HepG2 (cell line): Measurements from ENCODE around the gene C1R. TPM values are rescaled to one million over a fixed set of nuclear protein-coding genes. Genes with fewer than 3 reads are reported as not detected.

ENCODE experiments used
- ATM ChIP-seq: fragments of 450-650 bp; IDR thresholded peaks from 2 replicates; pipeline ENCODE4 v1.7.1; 2017; ENCODE audit warnings: mild to moderate bottlenecking, borderline replicate concordance
- CHCHD3 ChIP-seq: sonication (generic); formaldehyde crosslinking; IDR thresholded peaks from 2 replicates; pipeline ENCODE4 v1.8.0; 2022; ENCODE audit warnings: mild to moderate bottlenecking, missing genetic modification reagents, moderate library complexity
- DBP ChIP-seq: sonication (generic); formaldehyde crosslinking; IDR thresholded peaks from 2 replicates; pipeline ENCODE4 v1.4.0; 2020; ENCODE audit warnings: missing genetic modification reagents; ENCODE audit errors: not compliant biosample characterization
- GRHL1 ChIP-seq: sonication (generic); formaldehyde crosslinking; conservative IDR thresholded peaks from 2 replicates; pipeline ENCODE4 v1.8.0; 2022; ENCODE audit warnings: missing genetic modification reagents
- GZF1 ChIP-seq: sonication (generic); formaldehyde crosslinking; IDR thresholded peaks from 2 replicates; pipeline ENCODE4 v1.5.1; 2020; ENCODE audit warnings: mild to moderate bottlenecking, missing genetic modification reagents
- HNF1B ChIP-seq: sonication (generic); formaldehyde crosslinking; IDR thresholded peaks from 2 replicates; pipeline ENCODE4 v1.5.1; 2020; ENCODE audit warnings: mild to moderate bottlenecking, moderate library complexity, missing genetic modification reagents
- KAT2B ChIP-seq: fragments of 150-350 bp; IDR thresholded peaks from 2 replicates; pipeline ENCODE4 v1.6.1; 2014; ENCODE audit warnings: low read depth, low read length, borderline replicate concordance
- NFRKB ChIP-seq: fragments of 450-650 bp; IDR thresholded peaks from 2 replicates; pipeline ENCODE4 v1.6.1; 2017
- PAX8 ChIP-seq: sonication (generic); formaldehyde crosslinking; IDR thresholded peaks from 2 replicates; pipeline ENCODE4 v1.8.0; 2022; ENCODE audit warnings: mild to moderate bottlenecking, missing genetic modification reagents, borderline replicate concordance
- RFX5 ChIP-seq: IDR thresholded peaks from 2 replicates; pipeline ENCODE4 v1.6.1; 2011; ENCODE audit warnings: low read depth, low read length, improper control_type of control experiment
- SETDB1 ChIP-seq: sonication (generic); formaldehyde crosslinking; IDR thresholded peaks from 2 replicates; pipeline ENCODE4 v1.5.1; 2020; ENCODE audit warnings: missing genetic modification reagents, mild to moderate bottlenecking, borderline replicate concordance
- SP4 ChIP-seq: sonication (generic); formaldehyde crosslinking; IDR thresholded peaks from 2 replicates; pipeline ENCODE4 v1.8.1; 2023; ENCODE audit warnings: mild to moderate bottlenecking, missing genetic modification reagents
- SP5 ChIP-seq: IDR thresholded peaks from 2 replicates; pipeline ENCODE4 v1.6.1; 2016; ENCODE audit warnings: low read depth, borderline replicate concordance
- SRF ChIP-seq: IDR thresholded peaks from 2 replicates; pipeline ENCODE4 v1.6.1; 2011; ENCODE audit warnings: mild to moderate bottlenecking, low read depth, low read length, moderate library complexity
- ZBTB38 ChIP-seq: sonication (generic); formaldehyde crosslinking; IDR thresholded peaks from 2 replicates; pipeline ENCODE4 v1.5.1; 2020; ENCODE audit warnings: mild to moderate bottlenecking, missing genetic modification reagents
- ZNF124 ChIP-seq: sonication (generic); formaldehyde crosslinking; IDR thresholded peaks from 2 replicates; pipeline ENCODE4 v1.4.0; 2020; ENCODE audit warnings: missing genetic modification reagents
- ZNF230 ChIP-seq: sonication (generic); formaldehyde crosslinking; IDR thresholded peaks from 2 replicates; pipeline ENCODE4 v1.4.0; 2020; ENCODE audit warnings: mild to moderate bottlenecking, missing genetic modification reagents
- ZNF773 ChIP-seq: sonication (generic); formaldehyde crosslinking; IDR thresholded peaks from 2 replicates; pipeline ENCODE4 v1.4.0; 2020; ENCODE audit warnings: missing genetic modification reagents, borderline replicate concordance
- ZNF781 ChIP-seq: sonication (generic); formaldehyde crosslinking; IDR thresholded peaks from 2 replicates; pipeline ENCODE4 v1.5.1; 2020; ENCODE audit warnings: borderline replicate concordance, mild to moderate bottlenecking, missing genetic modification reagents; ENCODE audit errors: not compliant biosample characterization
- ZNF784 ChIP-seq: sonication (generic); formaldehyde crosslinking; IDR thresholded peaks from 2 replicates; pipeline ENCODE4 v1.5.1; 2020; ENCODE audit warnings: missing genetic modification reagents, mild to moderate bottlenecking, borderline replicate concordance
- polyA plus RNA-seq, 8 experiments: library from polyadenylated mRNA; depleted of rRNA in 3 of 8; stranded (reverse) in 7 of 8; unstranded in 1 of 8; fragments of >200 nt; fragmentation: Illumina TruSeq in 4 of 8; extraction: Trizol in 4 of 8; gene quantifications; 2 replicates each; pipeline versions ENCODE4 v1.2.1 to v1.2.3, GENCODE V29; 2011 to 2016; ENCODE audit warnings: low read depth in 4 of 8, missing spikeins in 1 of 8, mixed read lengths in 1 of 8; ENCODE audit not compliant: insufficient read depth in 1 of 8
- total RNA-seq, 5 experiments: library from RNA; depleted of rRNA; stranded (reverse); fragments of >200 nt; fragmentation: Illumina TruSeq; extraction: Trizol; gene quantifications; 2 replicates each; pipeline ENCODE4 v1.2.3, GENCODE V29; 2016; ENCODE audit warnings: low read depth in 1 of 5
- TF ChIP-seq, protein P1 (sequence below): sonication (generic); formaldehyde crosslinking; IDR thresholded peaks from 2 replicates; pipeline ENCODE4 v1.5.1; 2020; ENCODE audit warnings: mild to moderate bottlenecking, missing genetic modification reagents

The C1R gene
- total and polyA plus RNA-seq, 2 of the 13 experiments (the other 11 are each of a cell fraction or from before 2014, with no cell fraction given): 3.5 to 6.5 TPM

GRCh38 chr12:7108003-7108795, 16.0 kb upstream of the C1R start (continued):
- TF ChIP-seq, protein P1, sequence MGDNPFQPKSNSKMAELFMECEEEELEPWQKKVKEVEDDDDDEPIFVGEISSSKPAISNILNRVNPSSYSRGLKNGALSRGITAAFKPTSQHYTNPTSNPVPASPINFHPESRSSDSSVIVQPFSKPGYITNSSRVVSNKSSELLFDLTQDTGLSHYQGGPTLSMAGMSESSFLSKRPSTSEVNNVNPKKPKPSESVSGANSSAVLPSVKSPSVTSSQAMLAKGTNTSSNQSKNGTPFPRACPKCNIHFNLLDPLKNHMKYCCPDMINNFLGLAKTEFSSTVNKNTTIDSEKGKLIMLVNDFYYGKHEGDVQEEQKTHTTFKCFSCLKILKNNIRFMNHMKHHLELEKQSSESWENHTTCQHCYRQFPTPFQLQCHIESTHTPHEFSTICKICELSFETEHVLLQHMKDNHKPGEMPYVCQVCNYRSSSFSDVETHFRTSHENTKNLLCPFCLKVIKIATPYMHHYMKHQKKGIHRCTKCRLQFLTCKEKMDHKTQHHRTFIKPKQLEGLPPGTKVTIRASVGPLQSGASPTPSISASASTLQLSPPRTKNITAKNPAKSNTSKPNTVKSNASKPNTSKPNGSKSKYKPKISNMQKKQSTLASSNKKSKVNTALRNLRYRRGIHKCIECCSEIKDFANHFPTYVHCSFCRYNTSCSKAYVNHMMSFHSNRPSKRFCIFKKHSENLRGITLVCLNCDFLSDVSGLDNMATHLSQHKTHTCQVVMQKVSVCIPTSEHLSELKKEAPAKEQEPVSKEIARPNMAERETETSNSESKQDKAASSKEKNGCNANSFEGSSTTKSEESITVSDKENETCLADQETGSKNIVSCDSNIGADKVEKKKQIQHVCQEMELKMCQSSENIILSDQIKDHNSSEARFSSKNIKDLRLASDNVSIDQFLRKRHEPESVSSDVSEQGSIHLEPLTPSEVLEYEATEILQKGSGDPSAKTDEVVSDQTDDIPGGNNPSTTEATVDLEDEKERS (CRISPR knock-in tag): peak; percentile 19; the same call in 1 of the 2 replicates
- TF ChIP-seq RFX5 (no peak), ATM (no peak), GZF1 (CRISPR knock-in tag) (peak; percentile 26; the same call in 1 of the 2 replicates), DBP (CRISPR knock-in tag) (no peak), KAT2B (no peak), ZNF124 (CRISPR knock-in tag) (no peak; the same call in 1 of the 2 replicates), SP4 (no peak; the same call in 1 of the 2 replicates), GRHL1 (CRISPR knock-in tag) (no peak), SETDB1 (no peak), ZBTB38 (CRISPR knock-in tag) (no peak), SP5 (CRISPR knock-in tag) (peak; percentile 55; the same call in 1 of the 2 replicates), ZNF781 (CRISPR knock-in tag) (peak; percentile 62), NFRKB (no peak), ZNF784 (CRISPR knock-in tag) (peak; percentile 61; the same call in 1 of the 2 replicates), ZNF773 (0 out of 2 replicates have a peak, but pooled peaks have one; percentile 78), CHCHD3 (CRISPR knock-in tag) (no peak), HNF1B (CRISPR knock-in tag) (peak; percentile 67), PAX8 (CRISPR knock-in tag) (0 out of 2 replicates have a peak, but pooled peaks have one; percentile 48), SRF (no peak), ZNF230 (peak; percentile 22; the same call in 1 of the 2 replicates)
